ENCODE measurements around the gene STK4.
A peak's percentile ranks its signal among the peaks of the same experiment; 100 is the strongest.
"Not testable (repeated sequence)": the region's sequence is repeated elsewhere in the genome, so short reads cannot be mapped to it uniquely, and the experiment has no call there.

STK4 gene

DNA sequence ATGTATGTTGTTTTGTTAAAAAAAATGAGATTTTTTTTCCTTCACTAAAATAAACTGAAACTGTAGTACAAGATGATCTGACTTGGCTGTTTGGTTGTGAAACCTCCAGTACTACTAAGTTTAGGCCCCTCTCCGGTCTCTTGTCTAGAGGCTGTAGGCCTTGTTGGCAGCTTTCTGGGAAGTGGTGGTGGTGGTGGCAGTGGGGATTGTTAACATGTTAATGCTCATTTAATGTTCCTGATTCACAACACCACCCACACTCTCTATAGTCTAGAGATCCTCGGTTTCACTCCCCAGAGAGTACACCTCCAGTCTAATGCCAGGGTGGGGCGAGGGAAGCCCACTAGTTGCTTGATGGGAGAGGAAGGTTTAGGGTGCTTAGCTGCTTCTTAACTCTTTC is 24.1 kb downstream of the STK4 start:
- peak; percentile 76 for DNase-seq

DNA sequence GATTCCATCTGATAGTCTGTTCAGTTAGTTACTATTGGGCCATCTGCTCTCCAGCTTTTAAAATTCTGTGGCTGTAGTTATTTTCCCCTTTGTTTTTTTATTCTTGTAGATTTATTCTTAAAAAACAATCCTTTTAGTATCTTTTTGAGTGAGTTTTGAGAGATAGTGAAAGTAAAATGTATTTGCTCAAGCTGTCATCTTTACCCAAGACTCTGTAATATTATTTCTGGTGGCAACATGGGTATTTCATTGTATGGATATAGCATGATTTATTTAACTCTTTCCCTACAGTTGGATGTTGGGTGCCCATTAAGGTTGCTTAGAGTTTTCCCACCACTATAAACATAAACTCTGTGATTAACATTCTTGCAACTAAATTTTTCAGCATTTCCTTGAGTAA is 24.6 kb downstream of the STK4 start:
- no peak for DNase-seq

DNA sequence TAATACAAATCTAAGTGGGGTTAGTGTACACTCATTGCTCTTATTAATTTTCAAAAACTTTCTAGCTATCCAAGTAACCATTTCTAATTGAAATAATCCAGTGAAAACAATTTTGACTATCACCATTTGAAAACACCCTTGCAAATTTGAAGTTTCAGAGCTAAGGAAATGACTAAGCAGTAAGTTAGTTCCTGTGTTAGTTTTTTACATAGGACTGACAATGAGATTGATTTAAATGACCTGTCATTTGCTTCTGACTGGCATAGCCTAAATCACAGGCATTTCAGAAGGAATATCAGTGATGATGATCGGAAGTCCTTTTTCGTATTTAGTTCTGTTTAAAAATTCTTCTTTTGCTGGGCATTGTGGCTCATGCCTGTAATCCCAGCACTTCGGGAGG is 27.0 kb downstream of the STK4 start:
- DNase-seq = peak; percentile 66

DNA sequence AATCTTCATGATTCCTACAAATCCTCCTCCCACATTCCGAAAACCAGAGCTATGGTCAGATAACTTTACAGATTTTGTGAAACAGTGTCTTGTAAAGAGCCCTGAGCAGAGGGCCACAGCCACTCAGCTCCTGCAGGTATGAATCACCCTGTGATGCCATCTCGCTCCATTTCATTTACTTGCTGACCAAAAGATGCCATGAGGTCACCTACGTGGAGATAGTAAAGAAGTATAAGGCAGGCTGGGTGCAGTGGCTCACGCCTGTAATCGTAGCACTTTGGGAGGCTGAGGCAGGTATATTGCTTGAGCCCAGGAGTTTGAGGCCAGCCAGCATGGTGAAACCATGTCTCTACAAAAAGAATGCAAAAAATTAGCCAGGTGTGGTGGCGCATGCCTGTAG is 30.9 kb downstream of the STK4 start:
- DNase-seq = no peak

DNA sequence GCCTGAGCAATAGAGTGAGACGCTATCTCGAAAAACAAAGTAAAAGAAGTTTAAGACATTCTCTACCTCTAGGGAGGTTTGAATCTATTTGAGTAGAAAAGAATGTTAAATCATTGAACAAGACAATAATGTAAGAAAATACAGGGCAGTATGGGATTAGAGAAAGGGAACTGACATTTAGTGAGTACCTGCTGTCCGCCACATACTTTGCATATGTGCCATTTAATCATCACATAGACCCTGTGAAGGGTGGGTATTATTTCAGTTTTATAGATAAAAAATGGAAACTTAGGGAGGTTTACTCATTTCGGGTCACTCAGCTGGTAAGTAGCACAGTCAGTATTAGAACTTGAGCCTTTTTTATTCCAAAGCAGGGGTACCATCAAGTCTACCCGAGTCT is 31.4 kb downstream of the STK4 start:
- no peak for DNase-seq

DNA sequence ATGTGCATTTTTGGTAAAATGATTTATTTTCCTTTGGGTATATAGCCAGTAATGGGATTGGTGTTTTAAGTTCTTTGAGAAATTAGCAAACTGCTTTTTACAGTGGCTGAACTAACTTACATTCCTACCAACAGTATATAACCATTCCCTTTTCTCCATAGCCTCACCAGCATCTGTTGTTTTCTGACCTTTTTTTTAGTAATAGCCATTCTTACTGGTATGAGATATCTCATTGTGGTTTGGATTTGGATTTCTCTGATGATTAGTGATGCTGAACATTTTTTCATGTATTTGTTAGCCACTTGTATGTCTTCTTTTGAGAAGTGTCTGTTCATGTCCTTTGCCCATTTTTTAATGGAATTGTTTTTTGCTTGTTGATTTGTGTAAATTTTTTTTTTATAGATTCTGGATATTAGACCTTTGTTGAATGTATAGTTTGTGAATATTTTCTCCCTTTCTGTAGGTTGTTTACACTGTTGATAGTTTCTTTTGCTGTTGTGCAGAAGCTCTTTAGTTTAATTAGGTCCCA is 42.3 kb downstream of the STK4 start:
- DNase-seq = no peak

DNA sequence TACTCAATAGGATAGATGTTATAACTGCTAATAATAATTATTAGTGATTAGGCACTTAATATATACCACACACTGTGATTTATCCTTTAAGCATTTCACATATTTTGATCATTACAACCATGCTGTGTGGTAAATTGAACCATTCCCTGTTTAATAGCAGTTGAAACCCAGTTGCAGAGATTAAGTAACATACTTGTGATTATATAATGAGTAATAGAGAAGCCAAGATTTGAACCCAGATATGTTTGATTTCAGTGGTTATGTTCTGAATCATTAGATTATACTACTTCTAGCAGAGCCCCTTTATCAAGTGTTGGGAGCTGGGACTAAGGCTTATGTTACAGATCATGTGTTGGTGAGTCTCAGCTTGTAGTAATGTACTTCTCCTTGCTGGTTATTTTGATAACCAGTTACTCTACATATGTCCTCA is 44.1 kb downstream of the STK4 start:
- no peak for DNase-seq

DNA sequence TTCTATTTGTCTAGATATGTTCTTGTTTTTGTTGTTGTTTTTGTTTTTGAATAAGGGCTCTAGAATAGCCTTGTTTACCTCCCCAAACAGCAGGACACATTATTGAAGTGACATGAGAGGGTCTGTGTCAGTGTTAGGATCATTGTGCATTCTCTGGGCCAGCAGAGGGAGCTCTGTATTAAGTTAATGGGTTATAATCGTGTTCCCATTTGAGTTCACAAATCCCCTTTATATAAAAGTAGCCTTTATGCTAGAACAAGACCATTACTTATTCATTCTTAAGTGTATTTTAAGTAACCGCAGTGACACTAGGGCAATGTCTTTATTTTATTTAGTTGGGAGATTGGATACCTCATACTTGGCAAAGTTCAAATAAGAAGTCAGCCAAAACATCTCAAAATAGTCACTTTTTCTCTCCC is 44.8 kb downstream of the STK4 start:
- DNase-seq = peak; percentile 44

DNA sequence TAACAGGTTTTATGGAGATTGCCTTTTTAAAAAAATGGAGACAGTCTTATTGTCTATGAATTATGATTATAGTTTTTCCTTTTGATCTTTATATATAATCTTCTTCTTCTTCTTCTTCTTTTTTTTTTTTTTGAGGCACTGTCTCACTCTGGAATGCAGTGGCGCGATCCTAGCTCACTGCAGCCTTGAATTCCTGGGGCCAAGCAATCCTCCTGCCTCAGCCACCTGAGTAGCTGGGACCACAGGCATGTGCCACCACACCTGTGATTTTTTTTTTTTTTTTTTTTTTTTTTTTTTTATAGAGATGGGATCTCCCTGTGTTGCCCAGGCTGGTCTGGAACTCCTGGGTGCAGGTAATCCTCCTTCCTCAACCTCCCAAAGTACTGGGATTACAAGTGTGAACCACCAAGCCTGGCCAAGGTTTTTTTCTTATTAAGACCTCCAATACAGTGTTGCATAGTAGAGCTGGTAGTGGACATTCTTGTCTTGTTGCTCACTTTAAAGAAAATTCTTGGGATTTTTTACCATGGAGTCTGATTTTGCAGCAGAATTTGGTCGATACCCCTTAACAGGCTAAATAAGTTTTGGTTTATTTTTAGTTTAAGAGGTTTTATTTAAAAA is 46.5 kb downstream of the STK4 start:
- no peak for DNase-seq

DNA sequence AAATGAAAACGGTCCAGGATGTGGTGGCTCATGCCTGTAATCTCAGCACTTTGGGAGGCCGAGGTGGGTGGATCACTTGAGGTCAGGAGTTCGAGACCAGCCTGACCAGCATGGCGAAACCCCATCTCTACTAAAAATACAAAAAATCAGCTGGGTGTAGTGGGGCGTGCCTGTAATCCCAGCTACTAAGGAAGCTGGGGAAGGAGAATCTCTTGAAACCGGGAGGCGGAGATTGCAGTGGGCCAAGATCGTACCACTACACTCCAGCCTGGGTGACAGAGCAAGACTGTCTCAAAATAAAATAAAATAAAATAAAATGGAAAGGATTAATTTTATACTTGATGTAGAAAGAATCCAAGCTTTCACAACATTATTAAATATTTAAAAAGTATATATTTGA is 47.8 kb downstream of the STK4 start:
- not testable (repeated sequence) for DNase-seq

DNA sequence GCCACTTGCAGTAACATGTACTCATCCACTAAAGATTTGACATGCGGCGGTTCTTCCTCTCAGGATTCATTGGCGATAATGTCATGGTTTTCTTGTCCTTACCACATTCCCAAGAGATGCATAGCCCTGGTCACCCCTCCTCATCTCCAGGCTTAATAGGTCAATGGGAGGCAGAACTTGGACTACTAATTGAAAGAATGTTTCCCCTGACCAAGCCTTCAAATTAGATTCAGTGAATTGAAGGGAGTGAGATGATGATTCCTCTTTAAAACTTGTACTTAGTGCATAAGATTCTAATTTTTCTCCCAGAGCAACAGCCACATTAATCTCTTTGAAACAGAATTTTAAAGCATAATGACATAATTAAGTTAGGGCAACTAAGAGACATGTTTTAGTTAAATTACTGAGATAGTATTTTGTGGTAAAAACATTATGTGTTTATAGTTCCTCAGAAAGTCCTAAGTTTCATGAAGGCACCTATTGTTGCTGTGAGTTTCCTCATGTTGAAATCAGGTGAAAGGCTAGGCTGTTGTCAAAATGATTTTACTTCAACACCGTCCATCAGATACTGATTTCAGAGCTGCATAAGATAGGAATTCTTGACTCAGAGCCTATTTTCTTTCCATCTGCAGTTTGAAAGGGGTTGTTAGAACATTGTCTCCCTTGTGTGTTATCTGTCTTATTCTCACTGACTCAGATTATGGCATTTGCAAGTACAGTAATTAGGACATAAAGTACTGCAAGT is 48.5 kb downstream of the STK4 start:
- no peak for DNase-seq

DNA sequence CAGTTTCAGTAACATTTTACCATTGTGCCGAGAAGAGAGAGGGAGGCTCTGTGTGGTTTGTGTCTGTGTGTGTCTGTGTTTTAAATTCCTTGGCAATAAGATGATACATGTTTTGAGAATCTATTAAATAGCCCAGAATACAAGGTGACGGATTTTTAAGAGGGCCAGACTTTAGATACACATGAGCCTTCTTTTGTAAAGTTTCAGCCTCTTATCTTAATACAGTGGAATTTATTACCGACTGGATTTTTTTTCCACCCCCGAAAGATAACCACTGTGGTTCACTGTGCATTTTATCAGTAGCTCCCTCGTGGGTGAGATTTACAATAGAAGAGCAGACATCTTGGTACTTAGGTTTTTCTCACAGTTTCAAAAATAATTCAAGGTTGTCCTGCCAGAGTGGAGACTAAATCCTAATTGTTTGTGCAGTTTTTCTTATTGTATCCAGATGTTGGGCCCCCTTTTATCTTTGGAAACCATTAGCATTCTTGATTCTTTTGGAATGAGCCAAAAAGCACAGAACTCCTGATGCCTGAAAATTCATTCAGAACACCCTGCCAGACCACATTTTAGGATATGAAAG is 49.9 kb downstream of the STK4 start:
- no peak for DNase-seq

DNA sequence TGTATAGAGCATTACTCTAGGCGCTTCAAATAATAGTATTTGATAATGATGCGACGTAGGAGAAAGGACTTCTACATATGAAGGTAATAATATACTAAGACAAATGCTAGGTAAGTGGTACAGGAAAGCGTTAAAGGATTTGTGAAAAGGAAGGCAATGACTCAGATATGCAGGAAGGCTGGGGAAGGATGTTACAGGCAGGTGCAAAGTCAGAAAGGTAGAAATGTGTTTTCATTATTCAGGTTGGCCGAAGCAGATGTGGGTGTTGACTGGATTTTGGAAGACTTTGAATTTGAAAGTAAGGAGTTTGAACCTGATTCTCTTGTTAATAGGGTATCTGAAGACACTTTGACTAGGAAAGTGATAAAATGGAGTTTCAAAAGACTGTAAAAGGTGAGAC is 51.0 kb downstream of the STK4 start:
- no peak for DNase-seq

DNA sequence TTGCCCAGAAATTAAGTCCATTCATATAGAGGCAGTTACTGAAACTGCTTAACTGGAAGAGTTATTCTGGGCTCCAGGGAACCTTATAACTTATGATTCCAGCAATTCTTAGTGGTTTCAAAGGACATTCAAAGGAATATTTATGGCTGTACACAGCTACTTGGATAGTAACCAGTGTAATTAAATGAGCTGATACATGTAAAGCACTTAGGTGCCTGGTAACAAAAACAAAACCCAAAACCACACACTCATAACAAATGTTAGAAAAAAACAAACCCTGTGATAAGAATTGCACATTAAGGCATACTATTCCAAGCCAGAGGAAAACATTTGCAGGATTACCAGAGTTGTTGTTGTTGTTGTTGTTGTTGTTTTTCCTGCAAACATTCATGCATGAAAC is 51.5 kb downstream of the STK4 start:
- DNase-seq = no peak

DNA sequence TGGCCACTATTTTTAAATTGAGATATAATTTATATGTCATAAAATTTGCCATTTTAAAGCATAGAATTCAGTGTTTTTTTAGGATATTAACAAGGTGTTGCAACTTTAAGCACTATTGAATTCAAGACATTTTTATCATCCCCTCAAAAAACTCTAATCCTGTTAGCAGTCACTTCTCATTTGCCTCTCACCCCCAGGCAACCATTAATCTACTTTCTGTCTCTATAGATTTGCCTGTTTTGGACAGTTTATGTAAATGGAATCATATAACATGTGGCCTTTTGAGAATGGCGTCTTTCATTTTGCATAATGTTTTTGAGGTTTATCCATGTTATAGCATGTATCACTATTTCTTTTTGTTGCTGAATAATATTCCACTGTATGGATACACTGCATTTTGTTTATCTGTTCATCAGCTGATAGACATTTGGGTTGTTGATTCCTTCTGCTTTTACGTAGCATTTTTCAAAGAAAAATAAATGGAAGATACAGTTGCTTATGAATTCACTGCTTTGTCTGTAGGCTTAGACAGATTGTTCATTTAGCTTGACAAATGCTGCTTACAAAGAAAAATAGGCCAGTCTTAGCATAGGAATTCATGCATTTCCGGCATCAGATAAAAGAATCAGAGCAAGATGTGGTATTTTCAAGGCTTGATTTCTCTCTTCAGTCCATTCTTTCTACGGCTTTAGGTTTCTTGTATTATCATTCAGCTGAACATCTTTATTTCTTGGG is 52.9 kb downstream of the STK4 start:
- no peak for DNase-seq

DNA sequence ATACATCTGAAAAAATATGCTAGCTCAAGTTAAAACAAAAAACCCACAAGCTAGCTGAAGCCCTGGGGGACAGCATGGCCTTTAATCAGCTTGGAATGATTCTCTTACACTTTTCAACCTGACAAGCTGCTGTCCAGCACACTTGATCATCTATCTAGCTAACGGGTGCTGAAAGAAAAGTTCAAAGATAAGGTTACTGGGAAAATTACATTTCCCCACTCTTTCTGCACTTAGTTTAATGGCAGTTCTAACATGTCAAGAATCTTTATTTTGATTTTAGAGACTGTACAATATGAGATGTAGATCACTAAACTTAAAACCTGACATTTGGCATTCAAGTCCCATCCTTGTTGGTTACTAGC is 53.4 kb downstream of the STK4 start:
- no peak for DNase-seq

DNA sequence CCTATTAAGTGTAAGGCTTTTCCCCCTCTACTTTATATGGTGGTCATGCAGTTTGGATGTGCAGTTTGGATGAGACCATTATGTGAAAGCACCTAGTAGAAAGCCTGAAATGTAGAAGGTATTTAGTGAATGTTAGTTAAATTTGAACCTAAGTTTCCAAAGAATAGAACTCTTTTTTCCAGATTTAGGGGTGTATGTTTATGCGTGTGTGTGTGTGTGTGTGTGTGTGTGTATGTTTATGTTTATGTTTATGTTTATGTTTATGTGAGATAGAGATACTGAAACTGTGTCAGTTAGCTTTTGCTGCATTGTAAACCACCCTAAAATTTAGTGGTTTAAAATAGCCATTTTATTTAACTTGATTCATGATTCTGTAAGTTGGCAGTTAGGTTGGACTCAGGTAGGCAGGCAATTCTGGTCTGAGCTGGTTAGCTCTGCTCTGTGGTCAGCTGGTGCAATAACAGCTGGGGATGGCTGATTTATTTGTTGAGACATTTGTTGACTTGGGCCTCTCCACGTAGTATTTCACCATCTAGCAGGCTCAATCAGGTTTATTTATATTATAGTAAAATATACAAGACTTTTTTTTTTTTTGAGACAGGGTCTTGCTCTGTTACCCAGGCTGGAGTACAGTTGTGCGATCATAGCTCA is 54.0 kb downstream of the STK4 start:
- no peak for DNase-seq

DNA sequence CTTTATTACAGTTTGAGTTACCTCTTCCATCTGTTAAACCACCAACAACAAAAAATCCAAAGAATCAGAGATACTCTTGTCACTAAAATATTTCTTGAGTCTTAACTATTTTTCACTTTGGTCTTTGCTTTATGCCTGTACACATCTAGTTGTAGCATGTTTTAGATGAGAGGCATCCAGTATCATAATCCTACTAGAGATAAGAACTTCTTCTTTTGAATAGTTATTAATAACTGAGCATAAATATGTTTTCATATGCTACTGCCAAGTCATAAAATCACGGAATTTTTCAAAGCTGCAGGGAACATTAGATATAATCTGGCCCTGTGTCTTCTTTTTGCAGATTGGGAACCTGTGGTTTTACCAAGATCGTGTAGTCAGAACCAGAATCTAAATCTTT is 55.3 kb downstream of the STK4 start:
- DNase-seq = no peak

DNA sequence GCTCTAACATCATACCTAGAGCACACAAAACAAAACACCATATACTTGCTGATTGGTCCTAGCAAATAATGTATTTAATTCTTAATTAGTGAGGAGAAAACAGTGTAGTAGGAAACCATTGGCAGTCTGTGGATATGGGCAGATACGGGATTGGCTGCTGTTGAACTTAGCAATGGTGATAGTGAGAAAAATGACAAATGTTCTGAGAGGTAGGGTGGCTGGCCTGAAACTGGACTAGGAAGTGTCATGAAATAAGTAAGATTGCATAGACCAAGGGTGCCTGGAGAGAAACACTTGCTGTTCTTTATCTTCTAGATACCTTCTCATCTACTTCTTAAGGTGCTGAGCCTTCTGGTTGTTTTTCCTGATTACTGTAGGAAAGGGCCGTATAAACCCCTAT is 56.8 kb downstream of the STK4 start:
- DNase-seq = not testable (repeated sequence)

DNA sequence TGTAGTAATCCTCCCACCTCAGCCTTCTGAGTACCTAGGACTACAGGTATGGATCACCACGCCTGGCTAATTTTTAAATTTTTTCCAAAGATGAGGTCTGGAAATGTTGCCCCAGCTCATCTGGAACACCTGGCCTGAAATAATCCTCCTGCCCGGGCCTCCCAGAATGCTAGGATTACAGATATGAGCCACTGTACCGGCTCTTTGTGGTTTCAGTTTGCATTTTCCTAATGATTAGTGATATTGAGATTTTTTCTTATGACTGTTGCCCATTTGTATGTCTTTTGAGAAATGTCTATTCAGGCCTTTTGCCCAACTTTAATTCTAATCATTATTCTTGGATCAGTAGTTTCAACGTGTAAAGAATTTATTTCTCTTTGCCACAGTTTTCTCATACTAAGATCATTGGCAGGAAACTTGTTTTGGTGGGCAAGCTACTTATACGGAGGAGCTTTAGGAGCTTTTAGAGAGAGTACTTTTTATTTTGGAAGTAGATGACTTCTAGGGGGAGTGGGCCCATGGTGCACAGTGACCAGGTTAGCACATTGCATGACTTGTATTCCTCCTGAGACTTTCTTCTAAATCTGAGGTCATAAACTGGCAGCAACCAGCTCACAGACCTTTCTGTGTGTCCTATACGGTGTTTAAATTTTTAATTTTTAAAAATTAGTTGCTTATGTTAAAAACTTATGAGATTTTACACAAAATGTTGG is 62.3 kb downstream of the STK4 start:
- peak; percentile 42 for DNase-seq

DNA sequence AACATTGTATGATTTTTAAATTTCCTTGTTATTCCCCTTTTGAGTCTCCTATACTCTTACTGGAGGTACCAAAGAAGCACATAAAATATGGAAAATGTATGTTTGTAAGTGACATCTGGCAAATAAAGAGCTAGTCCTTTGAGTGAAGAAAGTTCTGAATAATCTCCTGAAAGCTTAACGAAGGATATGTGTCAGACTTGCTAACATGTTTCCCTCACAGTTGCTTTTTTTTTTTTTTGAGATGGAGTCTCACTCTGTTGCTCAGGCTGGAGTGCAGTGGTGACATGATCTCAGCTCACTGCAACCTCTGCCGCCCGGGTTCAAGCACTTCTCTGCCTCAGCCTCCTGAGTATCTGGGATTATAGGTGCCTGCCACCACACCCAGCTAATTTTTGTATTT is 63.6 kb downstream of the STK4 start:
- no peak for DNase-seq

DNA sequence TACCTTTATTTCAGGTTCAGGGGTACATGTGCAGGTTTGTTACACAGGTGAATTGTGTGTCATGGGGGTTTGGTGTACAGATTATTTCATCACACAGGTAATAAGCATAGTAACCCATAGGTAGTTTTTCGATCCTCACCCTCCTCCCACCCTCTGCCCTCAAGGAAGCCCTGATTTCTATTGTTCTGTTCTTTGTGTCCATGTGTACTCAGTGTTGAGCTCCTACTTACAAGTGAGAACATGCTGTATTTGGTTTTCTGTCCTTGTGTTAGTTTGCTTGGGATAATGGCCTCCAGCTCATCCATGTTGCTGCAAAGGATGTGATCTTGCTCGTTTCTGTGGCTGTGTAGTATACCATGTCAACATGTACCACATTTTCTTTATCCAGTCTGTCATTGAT is 66.0 kb downstream of the STK4 start:
- DNase-seq = no peak

Measured in activated CD4-positive, alpha-beta T cell treated with anti-CD3 and anti-CD28 coated beads, Interleukin-2, amount 50 U/mL, for 16 hours (primary cell).